Gastroesophageal sphincter (tissue), 3 donors: ENCODE data around the gene HMGN4.

Experiments used
- CTCF ChIP-seq, 4 experiments: fragments of 200-600 bp in 2 of 4; fragments of 450-650 bp in 2 of 4; sonication (generic) in 1 of 4; IDR thresholded peaks; one replicate each; pipeline ENCODE4 v1.5.1; 2017 to 2019; ENCODE audit warnings: antibody characterized with exemption in 4 of 4, mild to moderate bottlenecking in 2 of 4, moderate library complexity in 2 of 4
- POLR2A ChIP-seq, 2 donors: fragments of 450-650 bp; IDR thresholded peaks; one replicate each; pipeline ENCODE4 v1.6.1; 2017; ENCODE audit warnings: antibody characterized with exemption in 2 of 2, mild to moderate bottlenecking in 2 of 2, moderate library complexity in 1 of 2
- POLR2AphosphoS5 ChIP-seq: sonication (generic); formaldehyde crosslinking; IDR thresholded peaks from one replicate; pipeline ENCODE4 v1.6.1; 2017; ENCODE audit warnings: antibody characterized with exemption

GRCh38 chr6:26588965-26589364, 50.8 kb downstream of the HMGN4 start:
- no peak for TF ChIP-seq CTCF (IDR thresholded peaks at IDR 0.05)
- TF ChIP-seq POLR2A (IDR thresholded peaks at IDR 0.05), result no peak
- TF ChIP-seq POLR2AphosphoS5, result no peak
